ENCODE data around the gene PARVB.

DNA sequence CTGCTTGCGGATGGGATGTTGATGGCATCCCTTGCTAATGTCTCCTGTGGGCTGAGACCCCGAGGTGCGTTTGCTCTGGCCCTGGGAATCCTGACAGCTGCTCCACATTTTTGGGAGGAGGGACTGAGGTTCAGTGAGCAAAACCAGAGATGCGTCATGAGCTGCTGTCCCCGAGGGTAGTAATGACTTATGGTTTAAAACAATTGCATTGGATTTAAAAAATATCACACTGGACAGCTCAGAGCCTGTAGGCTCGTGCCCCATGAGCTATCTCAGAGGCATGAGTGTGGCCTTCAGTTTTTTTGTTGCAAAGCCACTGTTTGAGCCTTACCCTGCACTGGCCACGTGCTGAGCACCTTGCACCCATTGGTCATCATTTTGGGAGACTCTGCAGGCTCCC is 135.7 kb downstream of the PARVB start:
- TF ChIP-seq CTCF (conservative IDR thresholded peaks at IDR 0.05 in 1 of 2, IDR thresholded peaks at IDR 0.05 in 1 of 2; ENCODE audit: low read depth in 1 of 2, low read length in 2 of 2) (no peak), EZH2 (IDR thresholded peaks at IDR 0.05; ENCODE audit: low read length, missing control alignments) (no peak)
